GM12864 (cell line): ENCODE measurements around the gene CFAP53.
"Not testable (repeated sequence)": the region's sequence is repeated elsewhere in the genome, so short reads cannot be mapped to it uniquely, and the experiment has no call there.

Source experiments
- DNase-seq: peaks from one replicate; pipeline ENCODE4 v3.0.0-alpha.2; 2011; ENCODE audit warnings: low read depth
- H3K4me3 ChIP-seq: 2 replicates; pipeline ENCODE4 v1.5.1; 2011; ENCODE audit warnings: mild to moderate bottlenecking, low read depth, low read length, control low read depth
- TF ChIP-seq, protein P1 (sequence below): IDR thresholded peaks from 2 replicates; pipeline ENCODE4 v1.5.1; 2011; ENCODE audit warnings: low read depth, mild to moderate bottlenecking, moderate library complexity, low read length, control low read depth, inconsistent platforms; ENCODE audit errors: missing control alignments

The CFAP53 gene

DNA sequence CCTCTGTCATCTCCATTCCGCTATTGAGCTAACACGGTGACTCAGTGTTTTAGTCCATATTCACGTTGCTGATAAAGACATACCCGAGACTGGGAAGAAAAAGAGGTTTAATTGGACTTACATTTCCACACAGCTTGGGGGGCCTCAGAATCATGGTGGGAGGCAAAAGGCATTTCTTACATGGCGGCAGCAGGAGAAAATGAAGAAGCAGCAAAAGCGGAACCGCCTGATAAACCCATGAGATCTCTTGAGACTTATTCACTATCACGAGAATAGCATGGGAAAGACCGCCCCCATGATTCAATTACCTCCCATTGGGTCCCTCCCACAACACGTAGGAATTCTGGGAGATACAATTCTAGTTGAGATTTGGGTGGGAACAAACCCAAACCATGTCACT lies 43.8 kb upstream of the CFAP53 start:
- DNase-seq = no peak
- TF ChIP-seq, protein P1, sequence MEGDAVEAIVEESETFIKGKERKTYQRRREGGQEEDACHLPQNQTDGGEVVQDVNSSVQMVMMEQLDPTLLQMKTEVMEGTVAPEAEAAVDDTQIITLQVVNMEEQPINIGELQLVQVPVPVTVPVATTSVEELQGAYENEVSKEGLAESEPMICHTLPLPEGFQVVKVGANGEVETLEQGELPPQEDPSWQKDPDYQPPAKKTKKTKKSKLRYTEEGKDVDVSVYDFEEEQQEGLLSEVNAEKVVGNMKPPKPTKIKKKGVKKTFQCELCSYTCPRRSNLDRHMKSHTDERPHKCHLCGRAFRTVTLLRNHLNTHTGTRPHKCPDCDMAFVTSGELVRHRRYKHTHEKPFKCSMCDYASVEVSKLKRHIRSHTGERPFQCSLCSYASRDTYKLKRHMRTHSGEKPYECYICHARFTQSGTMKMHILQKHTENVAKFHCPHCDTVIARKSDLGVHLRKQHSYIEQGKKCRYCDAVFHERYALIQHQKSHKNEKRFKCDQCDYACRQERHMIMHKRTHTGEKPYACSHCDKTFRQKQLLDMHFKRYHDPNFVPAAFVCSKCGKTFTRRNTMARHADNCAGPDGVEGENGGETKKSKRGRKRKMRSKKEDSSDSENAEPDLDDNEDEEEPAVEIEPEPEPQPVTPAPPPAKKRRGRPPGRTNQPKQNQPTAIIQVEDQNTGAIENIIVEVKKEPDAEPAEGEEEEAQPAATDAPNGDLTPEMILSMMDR = no peak
- H3K4me3 ChIP-seq = no peak overlapping the region

DNA sequence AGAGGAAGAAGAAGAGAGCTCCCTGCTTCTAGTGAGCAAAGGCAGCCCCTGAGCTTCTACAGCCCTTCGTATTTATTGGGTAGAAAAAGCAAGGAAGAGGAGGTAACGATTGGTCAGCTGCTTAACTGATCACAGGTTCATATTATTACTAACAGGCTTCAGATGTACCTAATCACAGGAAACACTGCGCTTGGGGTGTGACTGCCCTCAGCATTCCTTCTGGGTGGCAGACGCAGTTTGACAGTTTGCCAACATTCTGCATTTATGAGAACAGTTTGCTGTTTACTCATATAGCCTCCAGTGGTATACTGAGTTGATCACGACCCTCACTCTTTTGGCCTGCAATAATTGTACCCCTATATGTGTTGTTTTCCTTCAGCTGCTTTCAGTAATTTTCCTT lies 42.6 kb upstream of the CFAP53 start:
- H3K4me3 ChIP-seq, DNase-seq: not testable (repeated sequence)

DNA sequence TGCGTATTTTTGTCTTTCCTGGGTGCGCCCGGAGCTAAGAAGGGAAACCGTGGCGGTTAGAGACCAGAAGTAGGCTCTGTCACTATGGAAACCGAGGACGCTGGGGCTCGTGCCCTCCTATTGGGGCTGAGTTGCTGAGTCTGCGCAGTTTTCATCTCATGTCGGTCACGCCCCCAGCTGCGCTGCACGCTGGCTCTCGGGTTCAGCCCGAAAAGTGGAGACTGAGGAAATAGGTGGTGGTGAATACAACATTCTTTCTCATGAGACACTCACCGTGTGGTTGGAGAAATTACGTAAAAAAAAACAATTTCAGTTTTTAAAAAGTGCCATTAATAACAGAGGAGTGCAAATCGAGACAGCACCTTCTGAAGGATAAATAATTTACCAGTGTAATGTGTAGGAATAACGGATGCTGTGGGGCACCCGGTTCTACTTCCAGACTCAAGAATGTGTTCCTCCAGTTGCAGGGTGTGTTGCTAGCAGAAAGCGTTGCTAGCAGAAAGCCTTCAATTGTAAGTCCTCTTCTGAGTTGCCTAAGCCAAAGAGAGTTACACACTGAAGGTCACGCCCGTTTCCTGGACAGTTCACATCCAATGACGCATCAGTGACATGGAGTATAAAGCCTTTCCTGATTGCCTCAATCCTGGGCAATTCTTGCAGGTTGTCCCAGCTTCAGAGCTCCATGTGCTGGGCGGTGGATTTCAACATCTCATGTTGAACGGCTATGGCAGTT lies 41.6 kb upstream of the CFAP53 start:
- TF ChIP-seq, protein P1 = no peak
- H3K4me3 ChIP-seq = peak overlapping the region; percentile 48
- DNase-seq = peak; percentile 96

DNA sequence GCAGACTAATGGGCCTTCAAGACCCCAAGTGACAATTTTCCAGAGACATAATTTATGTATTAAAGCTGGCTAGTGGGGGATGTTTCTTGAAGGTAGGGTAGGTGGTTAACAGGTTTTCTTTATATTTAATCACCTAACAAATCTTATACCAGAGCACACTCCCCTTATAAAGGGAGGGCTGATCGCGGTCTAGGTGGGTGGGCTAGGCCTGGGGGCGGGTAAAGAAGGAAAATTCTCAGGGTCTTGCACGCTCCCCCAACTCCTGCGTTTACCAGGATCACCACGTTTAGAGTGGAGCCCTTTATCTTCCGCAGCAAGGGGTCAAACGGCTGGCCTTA lies 41.1 kb upstream of the CFAP53 start:
- no peak for DNase-seq
- peak overlapping the region; percentile 48 for H3K4me3 ChIP-seq
- TF ChIP-seq, protein P1 = no peak

DNA sequence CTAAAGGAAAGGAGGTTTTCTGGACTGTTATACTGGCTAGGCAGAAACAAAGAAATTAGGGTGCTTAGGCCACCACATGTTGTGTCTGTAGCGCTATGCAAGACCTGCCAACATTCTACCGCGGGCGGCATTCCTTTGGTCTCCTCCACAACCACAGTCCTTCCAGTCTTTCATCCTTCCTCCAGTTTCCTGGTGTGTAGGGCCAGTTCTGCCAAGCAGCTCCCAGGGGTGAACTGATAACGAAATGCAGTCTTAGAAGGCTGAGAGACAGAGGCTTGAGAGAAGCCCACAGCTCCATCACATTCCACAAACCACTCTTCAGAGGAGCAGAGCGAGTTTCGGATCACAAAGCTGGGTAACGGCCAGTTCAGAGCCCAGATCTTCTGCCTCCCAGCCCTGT lies 40.6 kb upstream of the CFAP53 start:
- DNase-seq = no peak
- H3K4me3 ChIP-seq = peak overlapping the region; percentile 48
- TF ChIP-seq, protein P1 = no peak

DNA sequence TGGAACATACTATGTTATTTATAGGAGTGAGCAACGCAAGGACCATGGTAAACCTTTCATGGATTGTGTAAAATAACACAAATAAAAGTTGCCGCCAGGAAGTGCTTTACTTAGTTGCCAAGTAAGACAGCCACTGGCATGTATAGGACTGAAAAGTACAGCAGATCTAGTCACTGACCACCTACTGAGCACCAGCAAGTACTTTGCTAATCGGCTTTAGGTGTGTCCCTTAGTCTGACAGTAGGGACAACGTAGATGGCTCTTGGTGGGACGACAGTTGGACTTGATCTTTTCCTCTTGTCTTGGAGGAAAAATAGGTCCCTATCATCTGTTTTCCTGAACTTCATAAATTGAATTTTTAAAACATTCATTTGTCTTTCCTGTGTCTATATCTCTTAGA lies 34.8 kb upstream of the CFAP53 start:
- no peak for DNase-seq
- TF ChIP-seq, protein P1 = no peak
- no peak overlapping the region for H3K4me3 ChIP-seq

DNA sequence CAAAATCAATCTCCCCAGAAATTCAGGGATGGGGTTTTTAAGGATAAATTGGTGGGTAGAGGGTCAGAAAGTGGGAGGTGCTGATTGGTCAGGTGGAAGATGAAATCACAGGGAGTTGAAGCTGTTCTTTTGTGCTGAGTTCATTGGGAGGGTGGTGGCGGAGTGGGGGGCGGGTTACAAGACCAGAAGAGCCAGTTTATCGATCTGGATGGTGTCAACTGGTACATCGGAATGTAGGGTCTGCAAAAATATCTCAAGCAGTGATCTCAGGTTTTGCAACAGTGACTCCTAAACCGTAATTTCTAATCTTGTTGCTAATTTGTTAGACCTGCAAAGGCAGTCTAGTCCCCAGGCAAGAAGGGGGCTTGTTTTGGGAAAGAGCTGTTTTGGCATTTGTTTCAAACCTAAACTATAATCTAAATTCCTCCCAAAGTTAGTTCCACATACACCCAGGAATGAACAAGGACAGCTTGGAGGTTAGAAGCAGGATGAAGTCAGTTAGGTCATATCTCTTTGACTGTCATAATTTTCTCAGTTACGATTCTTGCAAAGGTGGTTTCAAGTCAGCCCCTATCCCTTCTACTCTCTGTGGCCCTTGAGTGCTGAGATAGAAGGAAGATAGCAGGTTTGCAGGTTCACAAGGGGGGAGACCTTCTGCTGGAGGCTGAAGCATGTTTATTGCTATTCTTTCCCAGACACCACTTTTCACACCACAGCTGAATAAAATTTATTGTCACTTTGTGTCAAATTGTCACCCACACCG lies 33.5 kb upstream of the CFAP53 start:
- TF ChIP-seq, protein P1 = no peak

More for the DNA sequence above, 33.5 kb upstream of the CFAP53 start:
- no peak overlapping the region for H3K4me3 ChIP-seq
- no peak for DNase-seq
